DOHH2 (cell line): ENCODE data around the gene MAGI3.

ENCODE experiments used
- H3F3A ChIP-seq: fragments of 200-600 bp; sonication (generic), shearing (Covaris generic); 2 replicates; pipeline ENCODE4 v1.6.0; 2016; ENCODE audit warnings: antibody characterized with exemption, mild to moderate bottlenecking; ENCODE audit not compliant: control insufficient read depth, insufficient read depth
- H3K27ac ChIP-seq: fragments of 200-600 bp; sonication (generic); 2 replicates; pipeline ENCODE4 v1.5.1; 2014; ENCODE audit warnings: low read depth, mild to moderate bottlenecking, low read length, moderate library complexity
- H3K27me3 ChIP-seq: fragments of 200-600 bp; sonication (generic); 2 replicates; pipeline ENCODE4 v1.6.1; 2014; ENCODE audit warnings: mild to moderate bottlenecking, low read length, mixed read lengths; ENCODE audit not compliant: control insufficient read depth
- H3K36me3 ChIP-seq: fragments of 200-600 bp; sonication (generic); 2 replicates; pipeline ENCODE4 v1.6.1; 2014; ENCODE audit warnings: mild to moderate bottlenecking, low read length, moderate library complexity, mixed read lengths; ENCODE audit not compliant: control insufficient read depth
- H3K4me1 ChIP-seq: fragments of 200-600 bp; sonication (generic); 2 replicates; pipeline ENCODE4 v1.6.1; 2014; ENCODE audit warnings: mild to moderate bottlenecking, low read length, mixed read lengths; ENCODE audit not compliant: control insufficient read depth
- H3K4me2 ChIP-seq: fragments of 200-600 bp; sonication (generic); 2 replicates; pipeline ENCODE4 v1.6.0; 2014; ENCODE audit warnings: mild to moderate bottlenecking, low read length, moderate library complexity
- H3K4me3 ChIP-seq: fragments of 200-600 bp; sonication (generic); 2 replicates; pipeline ENCODE4 v1.5.1; 2014; ENCODE audit warnings: mild to moderate bottlenecking, low read length, mixed read lengths
- H3K79me2 ChIP-seq: fragments of 200-600 bp; sonication (generic); 2 replicates; pipeline ENCODE4 v1.6.1; 2014; ENCODE audit warnings: mild to moderate bottlenecking, low read length, mixed read lengths; ENCODE audit not compliant: control insufficient read depth
- H3K9me2 ChIP-seq: fragments of 200-600 bp; sonication (generic); replicated peaks from 2 replicates; pipeline ENCODE4 v1.6.1; 2014; ENCODE audit warnings: mild to moderate bottlenecking, low read length, mixed read lengths; ENCODE audit not compliant: control insufficient read depth
- H3K9me3 ChIP-seq: fragments of 200-600 bp; sonication (generic); 2 replicates; pipeline ENCODE4 v1.6.1; 2014; ENCODE audit warnings: antibody characterized with exemption, low read length, mixed read lengths; ENCODE audit not compliant: control insufficient read depth, insufficient read depth
- H4K20me1 ChIP-seq: fragments of 200-600 bp; sonication (generic); 2 replicates; pipeline ENCODE4 v1.6.0; 2014; ENCODE audit warnings: low read depth, mild to moderate bottlenecking, antibody characterized with exemption, low read length, moderate library complexity; ENCODE audit not compliant: control insufficient read depth, insufficient read depth
- CTCF ChIP-seq: fragments of 200-600 bp; sonication (generic); IDR thresholded peaks from one replicate; pipeline ENCODE4 v1.5.1; 2014; ENCODE audit warnings: antibody characterized with exemption, mild to moderate bottlenecking, low read depth, low read length; ENCODE audit not compliant: poor library complexity, severe bottlenecking
- EZH2phosphoT487 ChIP-seq: fragments of 200-600 bp; sonication (generic); IDR thresholded peaks from 2 replicates; pipeline ENCODE4 v1.6.1; 2017; ENCODE audit warnings: borderline replicate concordance, mild to moderate bottlenecking, antibody characterized with exemption, low read length, moderate library complexity, mixed read lengths

Gene MAGI3

GRCh38 chr1:113683384-113684152, 293.3 kb downstream of the MAGI3 start:
- H3K79me2 ChIP-seq, result no peaks in the 10 kb centered on the region
- H3K36me3 ChIP-seq, result no peaks in the 10 kb centered on the region
- H3K9me2 ChIP-seq, result no peaks in the 10 kb centered on the region
- no peaks in the 10 kb centered on the region for H3K4me1 ChIP-seq
- H3K27ac ChIP-seq, result no peak overlapping the region
- H3F3A ChIP-seq, result no peaks in the 10 kb centered on the region
- no peak overlapping the region for H3K4me2 ChIP-seq
- H4K20me1 ChIP-seq, result no peaks in the 10 kb centered on the region
- no peaks in the 10 kb centered on the region for H3K27me3 ChIP-seq
- H3K9me3 ChIP-seq, result no peaks in the 10 kb centered on the region
- TF ChIP-seq EZH2phosphoT487, result no peak
- TF ChIP-seq CTCF, result no peak
- no peak overlapping the region for H3K4me3 ChIP-seq

GRCh38 chr1:113684153-113684541, 293.8 kb downstream of the MAGI3 start:
- Histone ChIP-seq H3K4me3 (no peak overlapping the region), H3K36me3 (no peaks in the 10 kb centered on the region), H3K9me3 (no peaks in the 10 kb centered on the region), H3K4me1 (no peaks in the 10 kb centered on the region), H3F3A (no peaks in the 10 kb centered on the region), H3K4me2 (no peak overlapping the region), H3K27ac (no peak overlapping the region), H3K27me3 (no peaks in the 10 kb centered on the region), H3K9me2 (no peaks in the 10 kb centered on the region), H3K79me2 (no peaks in the 10 kb centered on the region), H4K20me1 (no peaks in the 10 kb centered on the region)
- TF ChIP-seq EZH2phosphoT487 (no peak), CTCF (no peak)

GRCh38 chr1:113686891-113687618, 296.7 kb downstream of the MAGI3 start:
- TF ChIP-seq EZH2phosphoT487 (no peak), CTCF (no peak)
- H3K9me2 ChIP-seq, result no peaks in the 10 kb centered on the region
- no peak overlapping the region for H3K4me3 ChIP-seq
- no peaks in the 10 kb centered on the region for H3K36me3 ChIP-seq
- H3K79me2 ChIP-seq, result no peaks in the 10 kb centered on the region
- no peaks in the 10 kb centered on the region for H3K9me3 ChIP-seq
- no peaks in the 10 kb centered on the region for H3F3A ChIP-seq
- no peaks in the 10 kb centered on the region for H4K20me1 ChIP-seq
- H3K4me2 ChIP-seq, result no peak overlapping the region
- no peak overlapping the region for H3K27ac ChIP-seq
- peaks cover under 1% of the 10 kb centered on the region; the same call in 1 of the 2 replicates for H3K4me1 ChIP-seq
- no peaks in the 10 kb centered on the region for H3K27me3 ChIP-seq
